WERI-Rb-1 (cell line): Measurements from ENCODE around the gene EPDR1.

Experiments used
- DNase-seq: peaks from one replicate; pipeline ENCODE4 v3.0.0-alpha.2; 2020
- H3K27ac ChIP-seq: fragments of 250-450 bp; sonication (Bioruptor Pico); 2 replicates; pipeline ENCODE4 v1.5.1; 2020; ENCODE audit warnings: mild to moderate bottlenecking, moderate library complexity
- H3K27me3 ChIP-seq: fragments of 250-450 bp; sonication (Bioruptor Pico); 2 replicates; pipeline ENCODE4 v1.5.1; 2021; ENCODE audit warnings: mild to moderate bottlenecking, low read depth, moderate library complexity; ENCODE audit not compliant: insufficient read depth, severe bottlenecking
- H3K36me3 ChIP-seq: fragments of 250-450 bp; sonication (Bioruptor Pico); 2 replicates; pipeline ENCODE4 v1.5.1; 2020; ENCODE audit warnings: mild to moderate bottlenecking, moderate library complexity
- H3K4me3 ChIP-seq: 2 replicates; pipeline ENCODE4 v1.5.1; 2011; ENCODE audit warnings: low read depth, mild to moderate bottlenecking, control low read depth, low read length
- H3K9me3 ChIP-seq: fragments of 250-450 bp; sonication (Bioruptor Pico); 2 replicates; pipeline ENCODE4 v1.5.1; 2021; ENCODE audit warnings: mild to moderate bottlenecking, moderate library complexity; ENCODE audit not compliant: severe bottlenecking
- CTCF ChIP-seq: IDR thresholded peaks from 2 replicates; pipeline ENCODE4 v1.5.1; 2011; ENCODE audit warnings: low read depth, mild to moderate bottlenecking, control low read depth, inconsistent platforms, low read length

Gene EPDR1

GRCh38 chr7:37971491-37971890 is 51.1 kb downstream of the EPDR1 start:
- no peak for DNase-seq
- TF ChIP-seq CTCF = no peak
- Histone ChIP-seq H3K36me3 (no peaks in the 10 kb centered on the region), H3K27me3 (no peaks in the 10 kb centered on the region), H3K27ac (no peak overlapping the region), H3K9me3 (no peaks in the 10 kb centered on the region), H3K4me3 (no peak overlapping the region)

GRCh38 chr7:37973915-37974314 is 53.5 kb downstream of the EPDR1 start:
- Histone ChIP-seq H3K36me3 (no peaks in the 10 kb centered on the region), H3K27ac (no peak overlapping the region), H3K27me3 (no peaks in the 10 kb centered on the region), H3K4me3 (no peak overlapping the region), H3K9me3 (no peaks in the 10 kb centered on the region)
- no peak for DNase-seq
- TF ChIP-seq CTCF = no peak

- no peak overlapping the region for H3K4me3 ChIP-seq
- TF ChIP-seq CTCF = no peak
- DNase-seq = peak; percentile 13
Measured at GRCh38 chr7:37974711-37975110, 54.3 kb downstream of the EPDR1 start.

GRCh38 chr7:37977243-37977642 is 56.8 kb downstream of the EPDR1 start:
- no peak overlapping the region for H3K27ac ChIP-seq
- H3K4me3 ChIP-seq = no peak overlapping the region
- TF ChIP-seq CTCF = no peak
- no peaks in the 10 kb centered on the region for H3K36me3 ChIP-seq
- no peaks in the 10 kb centered on the region for H3K27me3 ChIP-seq
- no peak for DNase-seq
- H3K9me3 ChIP-seq = no peaks in the 10 kb centered on the region

More at GRCh38 chr7:37974711-37975110, 54.3 kb downstream of the EPDR1 start:
- Histone ChIP-seq H3K36me3 (no peaks in the 10 kb centered on the region), H3K27me3 (no peaks in the 10 kb centered on the region), H3K27ac (no peak overlapping the region), H3K9me3 (no peaks in the 10 kb centered on the region)

- no peak overlapping the region for H3K4me3 ChIP-seq
- H3K36me3 ChIP-seq = no peaks in the 10 kb centered on the region
- DNase-seq = no peak
- no peaks in the 10 kb centered on the region for H3K9me3 ChIP-seq
- no peaks in the 10 kb centered on the region for H3K27me3 ChIP-seq
- H3K27ac ChIP-seq = no peak overlapping the region
- TF ChIP-seq CTCF = no peak
Measured at GRCh38 chr7:37981664-37982063, 61.2 kb downstream of the EPDR1 start.

GRCh38 chr7:37982423-37982822 is 62.0 kb downstream of the EPDR1 start:
- no peaks in the 10 kb centered on the region for H3K9me3 ChIP-seq
- TF ChIP-seq CTCF = no peak
- H3K36me3 ChIP-seq = no peaks in the 10 kb centered on the region
- no peak overlapping the region for H3K27ac ChIP-seq
- no peaks in the 10 kb centered on the region for H3K27me3 ChIP-seq
- DNase-seq = no peak
- H3K4me3 ChIP-seq = no peak overlapping the region
